Fibroblast of villous mesenchyme (primary cell): ENCODE results near the gene PALM. TPM values are rescaled to one million over a fixed set of nuclear protein-coding genes. Genes with fewer than 3 reads are reported as not detected.

Experiments used
- DNase-seq: peaks from one replicate; pipeline ENCODE4 v3.0.0-alpha.2; 2010; ENCODE audit warnings: low read depth
- H3K4me3 ChIP-seq: 2 replicates; pipeline ENCODE4 v1.5.1; 2011; ENCODE audit warnings: low read depth, mild to moderate bottlenecking, low read length
- CTCF ChIP-seq: IDR thresholded peaks from 2 replicates; pipeline ENCODE4 v1.5.1; 2012; ENCODE audit warnings: low read depth, mild to moderate bottlenecking, low read length; ENCODE audit not compliant: insufficient read depth
- total RNA-seq: library from RNA; depleted of rRNA; stranded (reverse); fragments of >200 nt; gene quantifications from 2 replicates; pipeline ENCODE4 v1.2.3, GENCODE V29; 2012

Gene PALM
- total RNA-seq, 1 donor = 1.7 TPM

GRCh38 chr19:676339-677105 lies 32.2 kb upstream of the PALM start, which contains the start of gene FSTL3:
FSTL3 (plus strand) TSS chr19:676392; CDS start chr19:676424, 32 bp downstream.
- DNase-seq = peak; percentile 60

GRCh38 chr19:677201-677600 lies 31.5 kb upstream of the PALM start:
- DNase-seq = peak; percentile 92
- TF ChIP-seq CTCF = no peak
- peak overlapping the region; percentile 63 for H3K4me3 ChIP-seq

More at GRCh38 chr19:676339-677105, 32.2 kb upstream of the PALM start, which contains the start of gene FSTL3:
- no peak for TF ChIP-seq CTCF
- peak within 1 kb of the TSS; percentile 63 for H3K4me3 ChIP-seq

GRCh38 chr19:677601-678436 lies 30.9 kb upstream of the PALM start:
- no peak for DNase-seq
- peak overlapping the region; percentile 63 for H3K4me3 ChIP-seq
- no peak for TF ChIP-seq CTCF

GRCh38 chr19:678791-679388 lies 29.8 kb upstream of the PALM start:
- TF ChIP-seq CTCF = no peak
- no peak for DNase-seq
- H3K4me3 ChIP-seq = peak overlapping the region; percentile 60

- no peak for TF ChIP-seq CTCF
- DNase-seq = peak; percentile 91
- H3K4me3 ChIP-seq = peak overlapping the region; percentile 60
Observed at GRCh38 chr19:679418-680286, 29.1 kb upstream of the PALM start.
